Measurements from ENCODE around the gene KIF21B.

The KIF21B gene

DNA sequence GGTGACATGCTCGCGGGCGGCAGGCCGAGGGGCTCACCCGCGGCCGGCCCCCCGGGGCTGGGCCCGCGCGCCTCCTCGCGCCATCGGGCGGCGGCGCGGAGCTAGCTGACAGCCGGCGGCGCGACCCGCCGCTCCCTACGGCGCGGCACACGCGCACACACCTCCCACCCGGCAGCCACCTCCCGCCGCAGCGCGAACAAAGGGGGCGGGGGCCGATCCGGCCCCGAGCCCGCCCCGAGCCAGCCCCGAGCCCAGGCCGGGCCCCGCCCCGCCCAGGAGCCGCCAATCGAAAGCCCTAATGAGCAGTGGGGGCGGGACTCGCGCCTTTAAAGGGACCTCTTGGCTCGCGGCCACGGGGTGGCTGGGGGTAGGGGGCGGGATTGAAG lies at the start of gene KIF21B:
KIF21B (minus strand) TSS at position 198 of the 386 bp plus-strand sequence. CDS start 331 bp downstream, outside the sequence.
- DNase-seq (ENCODE audit: low read depth) = no peak

DNA sequence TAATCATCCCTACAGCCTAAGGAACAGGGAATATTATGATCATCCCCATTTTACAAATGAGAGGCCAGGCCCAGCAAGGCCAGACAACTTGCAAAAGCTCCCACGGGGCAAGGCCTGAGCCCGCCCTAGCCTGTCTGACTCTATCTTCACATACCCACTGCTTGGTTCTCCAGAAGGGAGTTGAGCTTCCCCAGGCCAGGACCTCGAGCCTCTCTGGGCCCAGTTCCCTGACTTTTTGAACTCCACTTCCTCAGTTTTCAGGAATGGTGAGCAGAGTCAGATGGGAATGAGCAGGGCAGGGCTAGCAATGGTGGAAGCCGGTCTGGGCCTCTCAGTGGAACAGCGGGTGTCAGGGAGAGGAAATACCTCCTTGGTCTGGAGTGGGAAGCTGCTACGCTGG lies 49.4 kb upstream of the KIF21B start:
- no peak for DNase-seq (ENCODE audit: low read depth)

GRCh38 chr1:201072149-201072548 lies 48.6 kb upstream of the KIF21B start:
- DNase-seq (ENCODE audit: low read depth) = no peak

DNA sequence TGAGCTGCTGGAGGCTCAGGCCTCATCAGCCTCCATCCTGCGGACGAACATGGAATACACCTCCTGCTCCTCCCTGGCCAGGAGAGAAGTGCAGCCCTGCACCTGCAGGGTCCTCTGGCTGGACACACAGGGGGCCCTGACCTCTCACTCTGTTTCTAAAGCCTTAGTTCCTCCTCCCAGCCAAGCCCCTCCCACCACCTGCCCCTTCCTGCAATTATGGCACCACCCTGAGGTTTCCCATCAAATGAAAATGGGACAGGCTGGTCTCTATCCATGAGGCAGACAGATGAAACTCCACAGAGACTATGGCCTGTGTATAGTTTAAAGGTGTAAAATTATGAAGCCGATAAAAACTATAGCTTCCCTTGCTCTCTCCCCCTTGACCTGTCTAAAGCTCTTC lies 46.1 kb upstream of the KIF21B start:
- no peak for DNase-seq (ENCODE audit: low read depth)

DNA sequence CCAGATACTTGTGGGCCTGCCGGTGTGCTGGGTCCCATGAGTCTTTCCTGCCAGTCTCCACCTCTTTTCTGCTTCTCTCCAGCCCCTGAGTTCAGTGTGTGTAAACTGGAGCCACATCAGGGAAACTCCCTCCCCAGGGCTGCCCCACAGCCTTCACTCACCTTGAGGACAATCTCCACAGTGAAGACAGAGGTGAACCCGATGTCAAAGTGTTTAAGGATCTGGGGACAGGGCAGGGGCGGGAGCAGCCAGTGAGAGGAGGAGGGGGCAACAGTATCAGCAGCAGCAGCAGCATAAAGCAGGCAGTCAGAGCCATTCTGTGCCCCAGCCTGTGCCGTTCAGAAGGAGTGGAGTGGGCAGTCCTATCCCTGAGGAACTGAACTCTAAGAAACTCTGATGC lies 45.5 kb upstream of the KIF21B start:
- DNase-seq (ENCODE audit: low read depth) = no peak

DNA sequence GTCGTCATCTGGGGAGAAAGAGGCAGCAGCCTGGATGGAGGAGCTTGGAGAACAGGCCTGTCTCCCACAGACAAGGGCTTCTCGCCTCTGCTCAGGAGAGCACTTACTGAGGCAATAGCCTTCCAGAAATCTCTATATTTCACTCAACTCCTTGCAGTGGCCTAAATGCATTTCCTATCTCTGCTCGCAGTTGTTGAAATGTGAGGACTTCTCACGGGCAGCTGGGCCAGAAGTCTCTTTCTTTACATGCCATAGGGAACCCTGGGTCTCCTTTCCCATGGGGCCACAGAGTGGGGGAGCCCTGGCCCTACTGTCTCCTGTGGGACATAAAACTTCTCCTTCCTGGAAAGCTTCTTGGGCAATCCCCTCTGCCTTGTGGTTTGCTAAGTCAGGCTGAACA lies 43.5 kb upstream of the KIF21B start:
- no peak for DNase-seq (ENCODE audit: low read depth)

DNA sequence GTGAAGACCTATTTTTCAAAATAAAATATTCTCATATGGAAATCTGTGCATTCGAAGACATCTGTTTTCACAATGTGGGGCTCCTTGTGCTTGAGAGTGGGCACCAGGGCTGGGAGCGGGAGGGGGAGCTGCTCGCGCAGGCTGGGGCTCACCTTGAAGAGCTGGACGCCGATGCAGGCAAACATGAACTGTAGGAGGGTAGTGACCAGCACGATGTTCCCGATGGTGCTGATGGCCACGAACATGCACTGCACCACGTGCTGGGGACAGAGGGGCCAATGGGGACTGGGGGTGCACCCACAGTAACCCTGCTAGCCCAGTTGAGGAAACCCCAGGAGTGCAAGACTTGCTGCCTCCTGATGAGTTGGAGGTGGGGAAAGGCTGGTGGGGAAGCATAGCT lies 42.2 kb upstream of the KIF21B start:
- no peak for DNase-seq (ENCODE audit: low read depth)

- no peak for DNase-seq (ENCODE audit: low read depth)
Observed at GRCh38 chr1:201064806-201065205, 41.3 kb upstream of the KIF21B start.

DNA sequence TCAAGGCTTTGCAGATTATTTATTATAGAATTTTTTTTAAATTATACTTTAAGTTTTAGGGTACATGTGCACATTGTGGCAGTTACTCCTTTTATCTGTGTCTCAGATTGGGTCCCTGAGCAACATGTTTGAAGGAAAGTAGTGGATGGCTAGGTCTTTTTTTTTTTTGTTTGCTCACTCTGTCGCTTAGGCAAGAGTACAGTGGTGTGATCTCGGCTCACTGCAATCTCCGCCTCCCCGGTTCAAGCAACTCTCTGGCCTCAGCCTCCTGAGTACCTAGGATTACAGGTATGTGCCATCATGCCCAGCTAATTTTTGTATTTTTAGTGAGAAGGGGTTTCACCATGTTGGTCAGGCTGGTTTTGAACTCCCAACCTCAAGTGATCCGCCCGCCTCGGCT lies 39.6 kb upstream of the KIF21B start:
- no peak for DNase-seq (ENCODE audit: low read depth)

DNA sequence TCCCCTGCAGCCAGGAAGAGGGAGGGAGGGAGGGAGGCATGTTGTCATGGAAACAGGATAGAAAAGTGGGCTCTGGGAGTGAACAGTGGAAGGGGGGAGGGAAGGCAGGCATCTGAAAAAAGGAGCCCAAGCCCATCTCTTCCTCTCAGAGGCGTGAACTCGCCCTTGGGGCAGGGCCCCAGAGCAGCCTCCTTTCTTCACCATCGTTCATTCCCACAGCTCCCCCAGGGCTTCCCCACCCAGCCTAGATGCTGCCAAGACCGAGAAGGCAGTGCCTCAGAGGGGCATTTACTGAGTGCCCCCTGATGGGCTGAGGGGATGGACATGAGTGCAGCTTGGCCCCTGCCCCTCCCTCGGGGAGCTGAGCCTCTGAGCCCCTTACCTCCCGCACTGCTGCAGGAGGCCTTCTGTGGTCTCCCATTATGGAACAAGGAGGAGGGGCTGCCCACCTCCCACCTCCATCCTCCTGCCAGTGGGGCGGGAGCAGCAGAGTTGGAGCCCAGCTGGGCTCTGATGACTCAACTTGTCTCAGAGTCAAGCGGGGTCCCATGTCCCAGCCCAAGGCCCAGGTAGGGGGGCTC lies 39.1 kb upstream of the KIF21B start:
- DNase-seq (ENCODE audit: low read depth) = no peak

DNA sequence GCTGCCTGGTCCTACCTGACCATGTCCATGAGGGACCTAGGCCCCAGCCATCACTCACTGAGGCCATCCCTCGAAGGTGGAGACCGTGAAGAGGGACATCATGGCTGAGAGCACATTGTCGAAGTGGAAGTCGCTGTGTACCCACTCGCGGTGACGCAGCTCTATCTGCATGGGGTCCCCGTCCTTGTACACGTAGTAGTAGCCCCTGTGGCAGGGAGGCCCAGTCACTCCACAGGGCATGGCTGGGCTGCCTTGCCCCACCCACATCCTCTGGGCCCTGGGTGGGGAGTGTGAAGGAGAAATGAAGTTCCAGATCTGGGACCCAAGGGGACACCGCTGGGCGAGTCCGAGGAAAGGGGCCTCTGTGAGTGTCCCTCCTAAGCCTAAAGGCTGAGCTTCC lies 38.4 kb upstream of the KIF21B start:
- no peak for DNase-seq (ENCODE audit: low read depth)

GRCh38 chr1:201061049-201061448 lies 37.5 kb upstream of the KIF21B start:
- no peak for DNase-seq (ENCODE audit: low read depth)

DNA sequence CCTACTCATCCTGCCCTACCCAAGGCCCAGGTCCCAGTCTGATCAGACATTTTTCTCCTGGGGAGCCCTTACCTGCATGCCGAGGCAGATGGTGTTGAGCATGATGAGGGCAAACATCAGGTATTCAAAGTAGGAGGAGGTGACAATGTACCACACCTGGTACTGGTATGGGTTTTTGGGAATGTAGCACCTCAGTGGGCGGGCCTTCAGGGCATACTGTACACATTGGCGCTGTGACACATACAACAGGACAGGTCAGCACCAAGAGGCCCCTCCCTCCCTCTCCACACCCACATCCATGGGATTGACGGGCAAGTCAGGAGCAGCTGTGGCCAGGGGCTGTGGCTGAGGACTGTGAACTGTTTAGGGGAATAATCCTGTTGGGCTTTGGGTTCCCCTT lies 37.1 kb upstream of the KIF21B start:
- DNase-seq (ENCODE audit: low read depth) = no peak

DNA sequence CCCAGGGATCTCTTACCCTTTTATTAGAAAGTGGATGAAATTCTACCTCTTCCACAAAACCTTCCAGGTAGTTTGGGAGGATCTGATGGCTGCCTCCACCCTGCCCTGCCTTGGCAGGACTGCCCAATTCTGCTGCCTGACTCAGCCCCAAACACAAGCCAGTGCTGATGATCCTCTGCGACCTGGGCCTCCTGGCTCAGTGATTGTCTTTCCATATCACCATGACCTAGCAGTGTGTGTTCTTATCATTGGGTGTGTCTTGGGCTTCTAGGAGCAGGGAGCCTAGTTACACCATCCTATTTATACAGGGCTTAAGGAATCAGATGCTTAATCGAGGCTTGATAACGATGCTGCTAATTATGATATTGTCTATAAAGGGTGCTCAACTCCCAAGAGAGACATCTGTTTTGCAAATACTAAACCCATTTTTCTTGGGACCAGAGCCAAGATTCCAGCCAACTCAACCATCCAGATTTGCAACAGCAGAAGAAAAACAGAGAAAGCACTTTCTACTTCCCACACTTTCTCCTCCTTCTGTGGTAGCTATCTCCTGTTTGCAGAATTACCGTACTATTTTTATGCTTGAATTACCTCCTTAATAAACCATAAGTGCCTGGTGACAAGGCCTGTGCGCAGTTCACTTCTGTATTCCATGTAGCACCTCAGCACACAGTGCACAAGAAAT lies 36.5 kb upstream of the KIF21B start:
- no peak for DNase-seq (ENCODE audit: low read depth)

GRCh38 chr1:201059401-201059800 lies 35.9 kb upstream of the KIF21B start:
- DNase-seq (ENCODE audit: low read depth) = no peak

DNA sequence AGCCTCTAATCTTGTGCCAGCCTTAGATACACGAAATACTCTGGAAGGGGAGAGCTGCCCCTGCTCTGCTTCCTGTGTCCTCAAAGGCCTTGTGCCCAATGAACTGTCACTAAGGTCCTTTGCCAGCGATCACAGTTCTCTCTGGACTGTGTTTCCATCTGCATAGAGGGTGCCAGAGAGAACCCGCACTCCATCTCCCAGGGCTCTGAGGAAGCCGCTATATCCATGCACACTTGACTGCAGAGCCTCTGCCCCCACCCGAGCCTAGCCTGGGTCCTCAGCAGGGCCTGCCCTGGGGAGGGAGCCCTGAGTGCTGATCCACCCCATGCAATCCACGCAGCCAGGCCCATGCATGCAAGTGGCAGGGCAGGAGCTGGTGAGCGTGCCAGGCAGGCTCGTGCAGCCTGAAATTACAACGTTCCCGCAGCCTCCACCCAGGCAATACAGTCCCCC lies 30.6 kb upstream of the KIF21B start:
- no peak for DNase-seq (ENCODE audit: low read depth)

DNA sequence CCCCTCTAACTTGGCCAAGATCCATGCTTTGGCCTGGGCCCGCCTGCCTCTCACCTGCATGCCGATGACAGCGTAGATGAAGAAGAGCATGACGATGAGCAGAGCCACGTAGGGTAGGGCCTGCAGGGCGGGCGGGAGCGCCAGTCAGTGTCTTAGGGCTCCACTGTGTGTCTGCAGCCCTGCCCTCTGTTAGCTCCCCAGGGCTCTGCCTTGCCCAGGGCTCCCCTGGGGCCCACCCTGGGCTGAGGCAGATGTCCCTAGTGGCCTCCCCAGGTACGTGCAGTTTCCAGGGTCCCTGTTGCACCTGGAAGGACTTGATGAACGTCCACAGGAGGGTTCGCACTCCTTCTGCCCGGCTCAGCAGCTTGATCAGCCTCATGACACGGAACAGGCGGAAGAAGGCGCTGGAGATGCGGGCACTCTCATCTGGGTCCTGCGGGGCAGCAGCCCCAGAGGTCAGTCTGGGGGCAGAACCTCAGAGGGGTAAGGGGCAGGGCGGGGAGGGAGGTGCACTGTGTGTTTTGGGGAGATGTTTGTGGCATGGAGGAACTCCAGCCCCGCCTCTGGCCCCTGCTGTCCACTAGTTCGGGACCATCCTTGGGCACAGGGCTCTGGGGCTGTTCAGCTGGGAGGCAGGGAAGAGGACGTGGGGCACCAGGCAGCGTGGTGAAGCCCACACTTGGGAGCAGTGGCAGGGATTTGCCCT lies 29.8 kb upstream of the KIF21B start:
- no peak for DNase-seq (ENCODE audit: low read depth)

GRCh38 chr1:201051399-201051798 lies 27.9 kb upstream of the KIF21B start:
- DNase-seq (ENCODE audit: low read depth) = no peak

- peak; percentile 21 for DNase-seq (ENCODE audit: low read depth)
Observed at GRCh38 chr1:201050515-201051277, 27.2 kb upstream of the KIF21B start.

DNA sequence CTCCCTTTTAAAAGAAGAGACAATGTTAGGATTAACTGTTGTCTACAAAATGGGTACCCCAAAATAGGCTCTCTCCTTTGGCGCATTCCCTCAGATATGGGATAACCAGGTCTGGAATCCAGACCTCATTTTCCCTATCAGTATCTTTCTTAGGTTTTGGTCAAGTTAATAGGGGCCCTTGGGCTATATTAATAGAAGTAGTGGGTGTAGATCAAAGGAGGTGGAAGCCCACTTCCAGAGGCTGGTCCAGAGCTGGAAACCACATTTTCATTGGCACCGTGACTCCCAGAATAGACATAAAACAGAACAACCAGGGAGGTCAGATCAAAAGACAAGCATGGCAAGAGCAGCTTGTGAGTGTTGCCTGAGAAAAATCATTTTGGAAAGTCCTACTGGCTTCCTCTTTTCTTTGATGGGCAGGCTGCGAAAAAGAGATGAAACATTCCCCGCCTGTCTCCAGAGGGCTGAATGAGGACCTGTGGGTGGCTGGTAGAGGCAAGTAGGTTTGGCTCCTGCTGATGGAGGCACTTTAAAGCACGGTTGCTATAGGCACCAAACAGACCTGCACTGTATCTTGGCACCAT lies 25.8 kb upstream of the KIF21B start:
- no peak for DNase-seq (ENCODE audit: low read depth)

- DNase-seq (ENCODE audit: low read depth) = no peak
Observed at GRCh38 chr1:201048521-201048920, 25.0 kb upstream of the KIF21B start.

GRCh38 chr1:201044119-201044518 lies 20.6 kb upstream of the KIF21B start:
- DNase-seq (ENCODE audit: low read depth) = no peak

Measured in GM04503 (cell line).